K562 (cell line): ENCODE measurements around the gene SNRNP200. TPM values are rescaled to one million over a fixed set of nuclear protein-coding genes. Genes with fewer than 3 reads are reported as not detected.

Experiments used
- ATAC-seq: fragments of 200-7000 bp; cut with Tn5 transposase; 3 replicates; pipeline ENCODE4 v1.9.1; 2020; ENCODE audit warnings: moderate library complexity
- BruUV-seq: library from RNA; stranded (reverse); fragments of 400-500 nt; replicated peaks from 2 replicates; lab custom pipeline; 2021; lab: Mats Ljungman, UMichigan
- CTCF ChIA-PET: fragments of 300-600 bp; formaldehyde crosslinking; extraction: SDS; loops from one replicate; lab custom pipeline; 2021; ENCODE audit warnings: low intra/inter-chr PET ratio; lab: Yijun Ruan, JAX
- POLR2A ChIA-PET: fragments of 300-600, 350-650 bp; sonication (Branson Sonifier 250); formaldehyde crosslinking; extraction: SDS; loops from one replicate; lab custom pipeline; 2021; ENCODE audit warnings: antibody characterized with exemption, inconsistent platforms; lab: Yijun Ruan, JAX
- DNase-seq, 4 experiments: peaks; one replicate each; pipeline versions ENCODE4 v3.0.0 to v3.0.0-alpha.2; 2011 to 2018; ENCODE audit warnings: low spot score in 3 of 4, mixed read lengths in 3 of 4; ENCODE audit errors: extremely low read depth in 1 of 4
- FAIRE-seq: peaks from 2 replicates; lab custom pipeline; 2011; peaks lifted over from hg19 to GRCh38; lab: Jason Lieb, UNC
- H2AFZ ChIP-seq: 2 replicates; pipeline ENCODE4 v1.6.0; 2011; ENCODE audit warnings: low read depth, low read length, control low read depth, inconsistent platforms
- H3K27ac ChIP-seq: fragments of 200-600 bp; 3 replicates; pipeline ENCODE4 v1.8.0; 2011; ENCODE audit warnings: low read depth, mild to moderate bottlenecking, control low read depth, inconsistent platforms, low read length, moderate library complexity, mixed read lengths; ENCODE audit errors: extremely low read depth
- H3K27me3 ChIP-seq, 2 experiments: fragments of 300-600 bp in 1 of 2; 2 replicates in 1 of 2; 3 replicates in 1 of 2; pipeline versions ENCODE4 v1.6.0 to v1.8.0; 2011; ENCODE audit warnings: inconsistent platforms in 2 of 2, low read length in 2 of 2, mild to moderate bottlenecking in 1 of 2, mixed read lengths in 1 of 2, moderate library complexity in 1 of 2; ENCODE audit not compliant: control insufficient read depth in 2 of 2, insufficient read depth in 2 of 2
- H3K36me3 ChIP-seq: fragments of 300-600 bp; 3 replicates; pipeline ENCODE4 v1.8.0; 2011; ENCODE audit warnings: mild to moderate bottlenecking, low read length, inconsistent platforms; ENCODE audit not compliant: control insufficient read depth, insufficient read depth
- H3K4me1 ChIP-seq, 2 experiments: fragments of 200-600 bp in 1 of 2; replicated peaks in 1 of 2; 2 replicates in 1 of 2; 3 replicates in 1 of 2; pipeline versions ENCODE4 v1.5.1 to v1.8.0; 2011; ENCODE audit warnings: inconsistent platforms in 2 of 2, low read length in 2 of 2, mild to moderate bottlenecking in 1 of 2, mixed read lengths in 1 of 2, moderate library complexity in 1 of 2; ENCODE audit not compliant: control insufficient read depth in 2 of 2, insufficient read depth in 2 of 2
- H3K4me2 ChIP-seq: 2 replicates; pipeline ENCODE4 v1.6.1; 2011; ENCODE audit warnings: low read length, control low read depth, inconsistent platforms, mixed read lengths; ENCODE audit not compliant: insufficient read depth
- H3K4me3 ChIP-seq: fragments of 200-600 bp; sonication (generic), shearing (Covaris generic); 2 replicates; pipeline ENCODE4 v1.5.1; 2016; ENCODE audit warnings: control low read depth, inconsistent platforms
- H3K79me2 ChIP-seq: fragments of 200-600 bp; 3 replicates; pipeline ENCODE4 v1.8.0; 2011; ENCODE audit warnings: low read length, inconsistent platforms; ENCODE audit not compliant: control insufficient read depth, insufficient read depth
- H3K9ac ChIP-seq, 2 experiments: 2 replicates each; pipeline versions ENCODE4 v1.6.0 to v1.6.1; 2011; ENCODE audit warnings: low read depth in 2 of 2, low read length in 2 of 2, control low read depth in 1 of 2, inconsistent platforms in 1 of 2, mild to moderate bottlenecking in 1 of 2, mixed read lengths in 1 of 2; ENCODE audit not compliant: insufficient read depth in 1 of 2
- H3K9me1 ChIP-seq: one replicate; pipeline ENCODE4 v1.6.0; 2011; ENCODE audit warnings: inconsistent platforms, mild to moderate bottlenecking, low read length, moderate library complexity; ENCODE audit not compliant: control insufficient read depth, insufficient read depth
- H3K9me3 ChIP-seq: replicated peaks from 2 replicates; pipeline ENCODE4 v1.5.1; 2011; ENCODE audit warnings: low read depth, low read length, inconsistent platforms; ENCODE audit not compliant: control insufficient read depth, insufficient read depth
- H4K20me1 ChIP-seq: replicated peaks from 2 replicates; pipeline ENCODE4 v1.6.1; 2011; ENCODE audit warnings: low read length, inconsistent platforms, mixed read lengths; ENCODE audit not compliant: control insufficient read depth, insufficient read depth
- BRD9 ChIP-seq: fragments of 450-650 bp; IDR thresholded peaks from 2 replicates; pipeline ENCODE4 v1.6.1; 2018; ENCODE audit warnings: low read depth; ENCODE audit not compliant: partially characterized antibody
- FOXA1 ChIP-seq: fragments of 450-650 bp; IDR thresholded peaks from 2 replicates; pipeline ENCODE4 v1.6.1; 2016; ENCODE audit warnings: mild to moderate bottlenecking, borderline replicate concordance
- GTF2A2 ChIP-seq: IDR thresholded peaks from 2 replicates; pipeline ENCODE4 v1.6.1; 2016; ENCODE audit warnings: mild to moderate bottlenecking, missing genetic modification characterization, missing compliant biosample characterization
- GTF2E2 ChIP-seq: fragments of 200-800 bp; sonication (Bioruptor generic); IDR thresholded peaks from 2 replicates; pipeline ENCODE4 v1.6.1; 2016; ENCODE audit warnings: missing genetic modification characterization, missing compliant biosample characterization
- NCOA6 ChIP-seq: fragments of 450-650 bp; IDR thresholded peaks from 2 replicates; pipeline ENCODE4 v1.6.1; 2017; ENCODE audit warnings: mild to moderate bottlenecking
- NR1H2 ChIP-seq: sonication (generic); formaldehyde crosslinking; IDR thresholded peaks from 2 replicates; pipeline ENCODE4 v1.4.0; 2020; ENCODE audit warnings: mild to moderate bottlenecking, missing genetic modification reagents
- RBM34 ChIP-seq: fragments of 200-400 bp; formaldehyde crosslinking; IDR thresholded peaks from 2 replicates; pipeline ENCODE4 v1.6.1; 2018; ENCODE audit warnings: low read length, borderline replicate concordance; ENCODE audit not compliant: insufficient read depth
- SOX6 ChIP-seq: fragments of 450-650 bp; IDR thresholded peaks from 2 replicates; pipeline ENCODE4 v1.6.1; 2014; ENCODE audit warnings: mild to moderate bottlenecking
- TCF7L2 ChIP-seq: fragments of 150-350 bp; IDR thresholded peaks from 2 replicates; pipeline ENCODE4 v1.6.1; 2016; ENCODE audit warnings: low read depth, mild to moderate bottlenecking, low read length, moderate library complexity
- TRIM24 ChIP-seq, 2 experiments: fragments of 450-650 bp; IDR thresholded peaks; 2 replicates each; pipeline ENCODE4 v1.6.1; 2016
- ZBTB1 ChIP-seq: sonication (generic); formaldehyde crosslinking; IDR thresholded peaks from 2 replicates; pipeline ENCODE4 v1.8.1; 2023; ENCODE audit warnings: missing genetic modification reagents, low read depth, mild to moderate bottlenecking, borderline replicate concordance
- ZFP30 ChIP-seq: fragments of 250-450 bp; sonication (Bioruptor Pico); IDR thresholded peaks from 2 replicates; pipeline ENCODE4 v1.8.0; 2022; ENCODE audit warnings: moderate library complexity, mild to moderate bottlenecking, inconsistent platforms, borderline replicate concordance
- ZNF175 ChIP-seq: fragments of 200-800 bp; sonication (Bioruptor generic); IDR thresholded peaks from 2 replicates; pipeline ENCODE4 v1.6.1; 2016; ENCODE audit warnings: low read depth, mild to moderate bottlenecking, missing genetic modification characterization, missing compliant biosample characterization
- ZNF282 ChIP-seq: sonication (generic); formaldehyde crosslinking; IDR thresholded peaks from 2 replicates; pipeline ENCODE4 v1.8.1; 2023; ENCODE audit warnings: missing genetic modification reagents
- ZNF384 ChIP-seq: IDR thresholded peaks from 2 replicates; pipeline ENCODE4 v1.6.1; 2012; ENCODE audit warnings: low read depth, low read length, improper control_type of control experiment
- ZNF766 ChIP-seq: fragments of 200-800 bp; sonication (Bioruptor generic); conservative IDR thresholded peaks from 2 replicates; pipeline ENCODE4 v1.6.1; 2016; ENCODE audit warnings: missing genetic modification characterization, missing compliant biosample characterization
- WGBS: fragments of 100-300 bp; shearing (Covaris generic); methylation state at CpG from one replicate; pipeline ENCODE4 v1.1.6; 2016; ENCODE audit warnings: low coverage, mixed read lengths; ENCODE audit not compliant: insufficient coverage; ENCODE audit errors: missing lambda C conversion rate; 5-methylcytosine and 5-hydroxymethylcytosine counted together
- in situ Hi-C: fragments of 300-500 bp; cut with MboI; formaldehyde crosslinking; loops from 4 replicates; pipeline ENCODE4 v1.15.0; 2018; ENCODE audit warnings: inconsistent platforms, mixed read lengths
- intact Hi-C: fragments of 100-400 bp; cut with micrococcal nuclease; formaldehyde crosslinking; loops from 2 replicates; pipeline ENCODE4 v1.14.2; 2022
- polyA plus RNA-seq, 8 experiments: library from polyadenylated mRNA; depleted of rRNA in 4 of 8; stranded (reverse) in 5 of 8; unstranded in 3 of 8; fragments of >200 nt; fragmentation: Nextera tagmentation in 2 of 8; fragmentation: Illumina TruSeq in 1 of 8; extraction: Ambion mirVana in 2 of 8; extraction: Trizol in 1 of 8; gene quantifications; 2 replicates each; pipeline versions ENCODE4 v1.2.1 to v1.2.3, GENCODE V29; 2011 to 2014; ENCODE audit warnings: inconsistent platforms in 1 of 8, missing spikeins in 1 of 8
- total RNA-seq, 7 experiments: library from RNA; depleted of rRNA in 6 of 7; stranded (reverse); fragments of >200 nt in 6 of 7; fragmentation: Illumina TruSeq in 2 of 7; extraction: Trizol in 2 of 7; gene quantifications; 2 replicates each; pipeline versions ENCODE4 v1.2.1 to v1.2.3, GENCODE V29; 2011 to 2021; ENCODE audit warnings: low replicate concordance in 1 of 7

SNRNP200 gene
- total and polyA plus RNA-seq, 9 of the 15 experiments (the other 6 are each of a cell fraction or from before 2014, with no cell fraction given) = 76.1 to 231 (median 155) TPM

DNA sequence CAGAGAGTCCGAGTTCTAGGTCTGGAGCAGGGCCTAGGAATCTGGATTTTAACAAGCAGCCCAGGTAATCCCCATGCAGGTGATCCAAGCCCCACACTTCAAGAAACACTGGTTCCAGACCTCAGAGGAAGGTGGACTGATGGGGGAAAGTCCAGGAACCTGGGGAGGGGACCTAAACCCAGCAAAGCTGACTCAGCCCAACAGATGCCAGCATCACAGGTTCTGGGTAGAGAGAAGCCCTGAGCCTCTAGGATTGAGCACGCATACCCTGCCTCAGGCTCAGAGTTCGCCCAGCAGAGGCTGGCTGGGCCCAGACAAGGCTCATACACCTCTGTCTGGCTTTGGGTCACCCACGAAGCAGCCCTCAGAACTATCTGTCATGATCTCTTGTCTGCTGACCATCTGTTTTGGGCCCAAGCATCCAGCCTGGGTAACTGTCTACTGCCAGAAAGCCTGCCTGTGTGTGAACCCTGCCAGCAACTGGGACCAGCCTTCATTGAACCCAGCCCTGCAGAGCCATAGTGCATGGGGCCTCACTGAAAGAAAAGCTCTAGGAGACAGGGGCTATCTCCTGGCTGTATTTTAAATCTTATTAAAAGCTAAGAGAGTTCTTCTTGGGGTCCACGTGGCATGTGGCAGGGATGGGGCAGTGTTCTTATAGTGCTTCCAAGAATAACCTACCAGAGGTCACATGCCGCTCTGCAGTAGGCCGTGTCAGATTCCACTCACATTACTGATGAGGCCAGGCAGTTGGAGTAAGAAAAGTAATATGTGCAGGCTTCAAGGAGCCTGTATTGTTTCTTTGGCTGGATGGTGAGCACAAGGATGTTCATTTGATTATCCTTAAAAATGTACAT lies 47.0 kb downstream of the SNRNP200 start:
- FAIRE-seq = no peak
- H3K4me1 ChIP-seq = peaks cover 11 to 23% of the 10 kb centered on the region in 2 experiments; a peak in 4 of 5 replicates
- TF ChIP-seq BRD9 (no peak), ZNF175 (CRISPR knock-in tag) (no peak), TRIM24 (IDR thresholded peaks at IDR 0.05) (no peak), RBM34 (no peak), FOXA1 (no peak), ZNF384 (no peak), NR1H2 (no peak), ZBTB1 (CRISPR knock-in tag) (no peak), ZNF282 (CRISPR knock-in tag) (no peak), ZFP30 (CRISPR knock-in tag) (no peak), SOX6 (no peak), GTF2E2 (no peak), GTF2A2 (tag) (no peak), TCF7L2 (no peak), ZNF766 (CRISPR knock-in tag) (no peak), NCOA6 (no peak)
- no peaks in the 10 kb centered on the region for H3K27me3 ChIP-seq
- no peak for DNase-seq
- H4K20me1 ChIP-seq = 0 out of 2 replicates have a peak, but pooled peaks cover 3% of the 10 kb centered on the region
- CTCF ChIA-PET = no interaction called here
- no peak overlapping the region for H3K4me2 ChIP-seq
- no peak overlapping the region for H3K4me3 ChIP-seq
- no peaks in the 10 kb centered on the region for H3K9me3 ChIP-seq
- 82% methylated on average over 7 of the region's 7 CpGs for WGBS
- H3K79me2 ChIP-seq = peaks cover 17% of the 10 kb centered on the region; the same call in 2 of the 3 replicates
- no peak overlapping the region for H2AFZ ChIP-seq
- POLR2A ChIA-PET = interaction anchor here (0.8 to 1.9 kb wide), 3 partner anchors 12 to 48 kb away, joined by 3 to 12 read pairs (median 10); no protein-coding TSS in a partner anchor
- in situ Hi-C loops = no loop called here
- intact Hi-C loops = no loop called here
- H3K9ac ChIP-seq = peak overlapping the region in 1 of 2 experiments; percentile 37; a peak in 2 of 4 replicates
- peaks cover 4% of the 10 kb centered on the region for H3K9me1 ChIP-seq
- no peak overlapping the region for H3K27ac ChIP-seq
- peaks cover 61% of the 10 kb centered on the region; the same call in 2 of the 3 replicates for H3K36me3 ChIP-seq
- ATAC-seq = no peak
- BruUV-seq = no TSS peak
